Activated CD4-positive, alpha-beta T cell treated with anti-CD3 and anti-CD28 coated beads, Interleukin-10, Interleukin-2, amounts not matched to agents 100 ng/mL and 50 ng/mL, durations not matched to agents 16 hours and 8 hours (primary cell): Measurements from ENCODE around the gene CNPPD1.

Source experiments
- DNase-seq: peaks from one replicate; pipeline ENCODE4 v3.0.0-alpha.2; 2020

CNPPD1 gene

GRCh38 chr2:219176818-219177551 is at the start of gene CNPPD1:
CNPPD1 (minus strand) TSS chr2:219176925; CDS start chr2:219176828, 97 bp downstream.
- DNase-seq: peak; percentile 93

- no peak for DNase-seq
Measured at GRCh38 chr2:219225350-219225749, 48.6 kb upstream of the CNPPD1 start.

- DNase-seq: no peak
Measured at GRCh38 chr2:219223831-219224610, 47.3 kb upstream of the CNPPD1 start.

- no peak for DNase-seq
Measured at GRCh38 chr2:219221957-219222518, 45.3 kb upstream of the CNPPD1 start.

GRCh38 chr2:219220652-219221402 is 44.1 kb upstream of the CNPPD1 start:
- no peak for DNase-seq

GRCh38 chr2:219219784-219220532 is 43.2 kb upstream of the CNPPD1 start:
- DNase-seq: no peak

GRCh38 chr2:219218732-219219701 is 42.3 kb upstream of the CNPPD1 start, which contains the start of gene ABCB6:
ABCB6 (minus strand) TSS chr2:219218958; CDS start chr2:219218673, 285 bp downstream.
- peak; percentile 93 for DNase-seq

GRCh38 chr2:219218217-219218731 is 41.5 kb upstream of the CNPPD1 start:
- DNase-seq: no peak

GRCh38 chr2:219216535-219216915 is 39.8 kb upstream of the CNPPD1 start:
- no peak for DNase-seq

GRCh38 chr2:219215871-219216534 is 39.3 kb upstream of the CNPPD1 start:
- DNase-seq: peak; percentile 20

- DNase-seq: no peak
Measured at GRCh38 chr2:219214786-219215185, 38.1 kb upstream of the CNPPD1 start.

- no peak for DNase-seq
Measured at GRCh38 chr2:219214141-219214540, 37.4 kb upstream of the CNPPD1 start.

GRCh38 chr2:219213486-219214071 is 36.9 kb upstream of the CNPPD1 start:
- no peak for DNase-seq

GRCh38 chr2:219213026-219213415 is 36.3 kb upstream of the CNPPD1 start:
- no peak for DNase-seq

GRCh38 chr2:219210886-219211362 is 34.2 kb upstream of the CNPPD1 start:
- no peak for DNase-seq

- no peak for DNase-seq
Measured at GRCh38 chr2:219210196-219210885, 33.6 kb upstream of the CNPPD1 start.

- DNase-seq: peak; percentile 10
Measured at GRCh38 chr2:219209236-219210195, 32.8 kb upstream of the CNPPD1 start.
